ENCODE results near the gene MRPL37. TPM values are rescaled to one million over a fixed set of nuclear protein-coding genes. Genes with fewer than 3 reads are reported as not detected.

Gene MRPL37
- total RNA-seq, 2 experiments from 2014 or later = 107 to 126 TPM

GRCh38 chr1:54171016-54171415 is 29.0 kb upstream of the MRPL37 start:
- ChIA-PET POLR2A (no interaction called here), CTCF (ENCODE audit: unreplicated experiment) (no interaction called here)

DNA sequence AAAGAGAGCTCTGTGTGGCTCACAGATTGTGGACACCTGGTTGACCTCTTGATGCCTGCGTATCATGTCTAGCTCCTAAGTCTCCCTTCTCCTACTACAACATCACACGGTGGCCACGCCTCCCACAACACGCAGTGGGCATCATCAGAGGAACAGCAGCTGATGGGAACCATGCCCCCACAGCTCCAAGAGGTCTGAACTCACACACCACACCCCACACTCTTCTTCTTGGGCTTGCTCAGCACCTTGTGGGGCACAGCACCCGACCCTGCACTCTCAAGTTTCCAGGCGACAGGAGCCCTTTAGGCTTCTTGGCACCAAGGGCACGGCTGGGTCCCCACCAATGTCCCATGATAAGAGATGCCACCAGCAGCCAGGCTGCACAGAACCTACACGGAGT is 28.4 kb upstream of the MRPL37 start:
- Histone ChIP-seq H3K4me3 (ENCODE audit: low read depth, low read length, poor library complexity, severe bottlenecking) (no peak overlapping the region), H2AFZ (ENCODE audit: low read length) (no peak overlapping the region), H3K36me3 (ENCODE audit: insufficient read depth, low read length) (no peaks in the 10 kb centered on the region), H3K9me3 (ENCODE audit: low read length) (no peaks in the 10 kb centered on the region), H3K79me2 (ENCODE audit: insufficient read depth, low read depth, low read length) (no peaks in the 10 kb centered on the region), H3K9me2 (ENCODE audit: insufficient read depth, low read length) (no peaks in the 10 kb centered on the region), H4K20me1 (ENCODE audit: insufficient read depth, low read length) (no peaks in the 10 kb centered on the region), H3K4me2 (ENCODE audit: low read length) (no peak overlapping the region), H3K27ac (ENCODE audit: low read depth, low read length, poor library complexity, severe bottlenecking) (no peak overlapping the region), H3K4me1 (ENCODE audit: insufficient read depth, low read length, poor library complexity, severe bottlenecking) (no peaks in the 10 kb centered on the region)
- ChIA-PET POLR2A (interaction anchor here (0.6 to 0.7 kb wide), 2 partner anchors 70 to 123 kb away, joined by 3 read pairs; no protein-coding TSS in a partner anchor), CTCF (ENCODE audit: unreplicated experiment) (no interaction called here)
- no TSS peak for BruUV-seq (replicated peaks)
- DNase-seq (ENCODE audit: low spot score) = no peak
- intact Hi-C loops (cut with micrococcal nuclease; ENCODE audit: unreplicated experiment) = no loop called here
- TF ChIP-seq, protein P1, sequence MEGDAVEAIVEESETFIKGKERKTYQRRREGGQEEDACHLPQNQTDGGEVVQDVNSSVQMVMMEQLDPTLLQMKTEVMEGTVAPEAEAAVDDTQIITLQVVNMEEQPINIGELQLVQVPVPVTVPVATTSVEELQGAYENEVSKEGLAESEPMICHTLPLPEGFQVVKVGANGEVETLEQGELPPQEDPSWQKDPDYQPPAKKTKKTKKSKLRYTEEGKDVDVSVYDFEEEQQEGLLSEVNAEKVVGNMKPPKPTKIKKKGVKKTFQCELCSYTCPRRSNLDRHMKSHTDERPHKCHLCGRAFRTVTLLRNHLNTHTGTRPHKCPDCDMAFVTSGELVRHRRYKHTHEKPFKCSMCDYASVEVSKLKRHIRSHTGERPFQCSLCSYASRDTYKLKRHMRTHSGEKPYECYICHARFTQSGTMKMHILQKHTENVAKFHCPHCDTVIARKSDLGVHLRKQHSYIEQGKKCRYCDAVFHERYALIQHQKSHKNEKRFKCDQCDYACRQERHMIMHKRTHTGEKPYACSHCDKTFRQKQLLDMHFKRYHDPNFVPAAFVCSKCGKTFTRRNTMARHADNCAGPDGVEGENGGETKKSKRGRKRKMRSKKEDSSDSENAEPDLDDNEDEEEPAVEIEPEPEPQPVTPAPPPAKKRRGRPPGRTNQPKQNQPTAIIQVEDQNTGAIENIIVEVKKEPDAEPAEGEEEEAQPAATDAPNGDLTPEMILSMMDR (conservative IDR thresholded peaks at IDR 0.05; ENCODE audit: low read length) = no peak
- no peak for TF ChIP-seq EZH2phosphoT487 (IDR thresholded peaks at IDR 0.05; ENCODE audit: borderline replicate concordance, low read depth, low read length)

More at GRCh38 chr1:54171016-54171415, 29.0 kb upstream of the MRPL37 start:
- H3K9me3 ChIP-seq (ENCODE audit: low read length) = no peaks in the 10 kb centered on the region
- DNase-seq (ENCODE audit: low spot score) = no peak
- no peaks in the 10 kb centered on the region for H3K4me1 ChIP-seq (ENCODE audit: insufficient read depth, low read length, poor library complexity, severe bottlenecking)
- no peaks in the 10 kb centered on the region for H3K79me2 ChIP-seq (ENCODE audit: insufficient read depth, low read depth, low read length)
- H3K4me3 ChIP-seq (ENCODE audit: low read depth, low read length, poor library complexity, severe bottlenecking) = no peak overlapping the region
- no peak overlapping the region for H2AFZ ChIP-seq (ENCODE audit: low read length)
- H3K36me3 ChIP-seq (ENCODE audit: insufficient read depth, low read length) = no peaks in the 10 kb centered on the region
- H4K20me1 ChIP-seq (ENCODE audit: insufficient read depth, low read length) = no peaks in the 10 kb centered on the region
- no peak overlapping the region for H3K4me2 ChIP-seq (ENCODE audit: low read length)
- H3K9me2 ChIP-seq (ENCODE audit: insufficient read depth, low read length) = no peaks in the 10 kb centered on the region
- TF ChIP-seq EZH2phosphoT487 (IDR thresholded peaks at IDR 0.05; ENCODE audit: borderline replicate concordance, low read depth, low read length) = no peak
- TF ChIP-seq, protein P1 (conservative IDR thresholded peaks at IDR 0.05; ENCODE audit: low read length) = no peak
- no peak overlapping the region for H3K27ac ChIP-seq (ENCODE audit: low read depth, low read length, poor library complexity, severe bottlenecking)
- BruUV-seq (replicated peaks) = no TSS peak
- intact Hi-C loops (cut with micrococcal nuclease; ENCODE audit: unreplicated experiment) = no loop called here

DNA sequence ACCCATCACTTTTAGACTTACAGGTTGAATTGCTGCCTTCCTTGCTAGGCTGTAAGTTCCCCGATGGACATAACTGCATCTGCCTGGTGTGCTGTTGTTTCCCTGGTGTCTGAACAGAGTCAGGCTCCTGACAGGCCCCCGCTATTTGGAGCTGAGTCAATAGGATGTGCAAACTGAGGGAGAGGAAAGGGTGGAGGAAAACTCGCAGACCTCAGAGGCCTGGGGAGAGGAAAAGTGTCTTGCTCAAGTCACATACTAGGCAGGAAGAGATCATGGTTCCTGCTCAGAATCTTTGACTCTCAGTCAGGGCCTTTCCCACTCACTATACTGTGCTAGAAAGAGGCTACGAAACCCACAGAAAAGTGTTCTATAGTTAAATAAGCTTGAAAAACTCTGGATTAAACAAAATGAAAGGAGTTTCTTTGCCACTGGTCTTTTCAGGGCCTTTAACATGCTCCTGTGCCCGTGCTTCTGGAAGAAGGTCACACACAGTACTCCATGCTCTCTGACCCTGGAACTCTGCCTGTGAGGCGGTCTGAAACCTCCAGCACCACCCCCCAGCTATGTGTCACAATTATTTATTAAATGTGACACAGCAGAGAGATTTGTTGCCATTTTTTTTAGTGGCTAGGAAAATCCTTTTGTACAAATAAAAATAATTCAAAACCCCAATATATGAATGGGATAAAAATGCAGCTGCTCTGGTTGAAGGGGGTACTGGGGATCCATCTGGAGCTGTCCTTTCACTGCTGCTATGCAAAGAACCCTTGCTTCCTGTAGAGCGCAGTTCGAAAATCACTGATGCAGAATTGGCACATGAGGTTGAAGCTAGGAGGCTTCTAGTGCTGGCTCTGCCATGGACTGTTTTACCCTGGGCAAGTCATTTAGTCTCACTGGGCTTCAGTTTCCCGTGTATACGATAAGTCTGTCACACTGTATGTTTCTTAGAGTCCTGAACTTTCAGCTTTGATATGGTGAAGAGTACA is 27.1 kb upstream of the MRPL37 start:
- no peak overlapping the region for H3K4me3 ChIP-seq (ENCODE audit: low read depth, low read length, poor library complexity, severe bottlenecking)
- CTCF ChIA-PET (ENCODE audit: unreplicated experiment) = no interaction called here
- no peak overlapping the region for H2AFZ ChIP-seq (ENCODE audit: low read length)
- no peaks in the 10 kb centered on the region for H3K9me3 ChIP-seq (ENCODE audit: low read length)
- H4K20me1 ChIP-seq (ENCODE audit: insufficient read depth, low read length) = no peaks in the 10 kb centered on the region
- POLR2A ChIA-PET = no interaction called here
- no peaks in the 10 kb centered on the region for H3K79me2 ChIP-seq (ENCODE audit: insufficient read depth, low read depth, low read length)
- no peaks in the 10 kb centered on the region for H3K36me3 ChIP-seq (ENCODE audit: insufficient read depth, low read length)
- DNase-seq (ENCODE audit: low spot score) = no peak
- H3K4me1 ChIP-seq (ENCODE audit: insufficient read depth, low read length, poor library complexity, severe bottlenecking) = no peaks in the 10 kb centered on the region
- BruUV-seq (replicated peaks) = no TSS peak
- no peak for TF ChIP-seq EZH2phosphoT487 (IDR thresholded peaks at IDR 0.05; ENCODE audit: borderline replicate concordance, low read depth, low read length)
- TF ChIP-seq, protein P1 (conservative IDR thresholded peaks at IDR 0.05; ENCODE audit: low read length) = no peak
- intact Hi-C loops (cut with micrococcal nuclease; ENCODE audit: unreplicated experiment) = no loop called here
- no peak overlapping the region for H3K4me2 ChIP-seq (ENCODE audit: low read length)
- H3K9me2 ChIP-seq (ENCODE audit: insufficient read depth, low read length) = no peaks in the 10 kb centered on the region
- no peak overlapping the region for H3K27ac ChIP-seq (ENCODE audit: low read depth, low read length, poor library complexity, severe bottlenecking)

All from OCI-LY7 (cell line).